Osteocyte (in vitro differentiated cells): Measurements from ENCODE around the gene ROBO3. TPM values are rescaled to one million over a fixed set of nuclear protein-coding genes. Genes with fewer than 3 reads are reported as not detected.

ENCODE experiments used
- DNase-seq: peaks from one replicate; pipeline ENCODE4 v3.0.0; 2021; ENCODE audit warnings: mixed read lengths; ENCODE audit not compliant: unreplicated experiment; ENCODE audit errors: extremely low spot score
- H3K27ac Mint-ChIP-seq: one replicate; pipeline ENCODE4 v1.8.0; 2021; ENCODE audit warnings: mild to moderate bottlenecking, mixed read lengths; ENCODE audit not compliant: unreplicated experiment
- H3K27me3 Mint-ChIP-seq: one replicate; pipeline ENCODE4 v1.8.0; 2021; ENCODE audit warnings: mixed read lengths; ENCODE audit not compliant: unreplicated experiment
- H3K36me3 Mint-ChIP-seq: one replicate; pipeline ENCODE4 v1.8.0; 2021; ENCODE audit warnings: mixed read lengths; ENCODE audit not compliant: unreplicated experiment
- H3K4me1 Mint-ChIP-seq: one replicate; pipeline ENCODE4 v1.8.0; 2021; ENCODE audit warnings: mixed read lengths; ENCODE audit not compliant: unreplicated experiment
- H3K4me3 Mint-ChIP-seq: one replicate; pipeline ENCODE4 v1.8.0; 2021; ENCODE audit warnings: mild to moderate bottlenecking, moderate library complexity, mixed read lengths; ENCODE audit not compliant: unreplicated experiment
- H3K9me3 Mint-ChIP-seq: one replicate; pipeline ENCODE4 v1.8.0; 2021; ENCODE audit warnings: mixed read lengths; ENCODE audit not compliant: unreplicated experiment
- CTCF ChIP-seq: fragments of 200-600 bp; sonication (generic); IDR thresholded peaks from 2 replicates; pipeline ENCODE4 v1.5.0; 2021; ENCODE audit warnings: antibody characterized with exemption, mild to moderate bottlenecking, moderate library complexity
- total RNA-seq: library from RNA; stranded (reverse); gene quantifications from 2 replicates; pipeline ENCODE4 v1.2.1, GENCODE V29; 2021

The ROBO3 gene
- total RNA-seq, 1 donor from 2014 or later, result 14.5 TPM

- Mint-ChIP-seq H3K4me3 (no peak overlapping the region), H3K4me1 (peaks cover 26% of the 10 kb centered on the region), H3K27ac (no peak overlapping the region), H3K36me3 (no peaks in the 10 kb centered on the region), H3K27me3 (peaks cover under 1% of the 10 kb centered on the region), H3K9me3 (no peaks in the 10 kb centered on the region)
- no peak for TF ChIP-seq CTCF
- no peak for DNase-seq
These were observed 13.7 kb downstream of the ROBO3 start for GRCh38 chr11:124878759-124879492.

GRCh38 chr11:124879493-124880289, 14.5 kb downstream of the ROBO3 start:
- Mint-ChIP-seq H3K27ac (no peak overlapping the region), H3K9me3 (no peaks in the 10 kb centered on the region), H3K4me1 (peaks cover 26% of the 10 kb centered on the region), H3K4me3 (no peak overlapping the region), H3K27me3 (no peaks in the 10 kb centered on the region), H3K36me3 (no peaks in the 10 kb centered on the region)
- TF ChIP-seq CTCF, result no peak
- no peak for DNase-seq

- Mint-ChIP-seq H3K27me3 (no peaks in the 10 kb centered on the region), H3K36me3 (no peaks in the 10 kb centered on the region), H3K27ac (no peak overlapping the region), H3K9me3 (no peaks in the 10 kb centered on the region), H3K4me3 (no peak overlapping the region), H3K4me1 (peaks cover 26% of the 10 kb centered on the region)
- no peak for TF ChIP-seq CTCF
- DNase-seq, result no peak
These were observed 15.0 kb downstream of the ROBO3 start for GRCh38 chr11:124880290-124880611.

- Mint-ChIP-seq H3K9me3 (no peaks in the 10 kb centered on the region), H3K4me3 (no peak overlapping the region), H3K4me1 (peaks cover 20% of the 10 kb centered on the region), H3K27ac (no peak overlapping the region), H3K27me3 (no peaks in the 10 kb centered on the region), H3K36me3 (no peaks in the 10 kb centered on the region)
- no peak for DNase-seq
- no peak for TF ChIP-seq CTCF
These were observed 15.7 kb downstream of the ROBO3 start for GRCh38 chr11:124880958-124881357.

GRCh38 chr11:124882339-124883071, 17.3 kb downstream of the ROBO3 start:
- no peak for TF ChIP-seq CTCF
- Mint-ChIP-seq H3K9me3 (no peaks in the 10 kb centered on the region), H3K27ac (no peak overlapping the region), H3K36me3 (no peaks in the 10 kb centered on the region), H3K4me3 (no peak overlapping the region), H3K27me3 (no peaks in the 10 kb centered on the region), H3K4me1 (peaks cover 11% of the 10 kb centered on the region)
- DNase-seq, result no peak
